RPMI7951 (cell line): Measurements from ENCODE around the gene CPXM2. TPM values are rescaled to one million over a fixed set of nuclear protein-coding genes. Genes with fewer than 3 reads are reported as not detected.
"Not testable (repeated sequence)": the region's sequence is repeated elsewhere in the genome, so short reads cannot be mapped to it uniquely, and the experiment has no call there.

Experiments
- DNase-seq: peaks from one replicate; pipeline ENCODE4 v3.0.0-alpha.2; 2012; ENCODE audit warnings: low read depth
- total RNA-seq: library from RNA; depleted of rRNA; stranded (reverse); fragments of >200 nt; shearing (Covaris generic); gene quantifications from 2 replicates; pipeline ENCODE4 v1.2.3, GENCODE V29; 2014

Gene CPXM2
- total RNA-seq, 1 experiment from 2014 or later, result 0.60 TPM

DNA sequence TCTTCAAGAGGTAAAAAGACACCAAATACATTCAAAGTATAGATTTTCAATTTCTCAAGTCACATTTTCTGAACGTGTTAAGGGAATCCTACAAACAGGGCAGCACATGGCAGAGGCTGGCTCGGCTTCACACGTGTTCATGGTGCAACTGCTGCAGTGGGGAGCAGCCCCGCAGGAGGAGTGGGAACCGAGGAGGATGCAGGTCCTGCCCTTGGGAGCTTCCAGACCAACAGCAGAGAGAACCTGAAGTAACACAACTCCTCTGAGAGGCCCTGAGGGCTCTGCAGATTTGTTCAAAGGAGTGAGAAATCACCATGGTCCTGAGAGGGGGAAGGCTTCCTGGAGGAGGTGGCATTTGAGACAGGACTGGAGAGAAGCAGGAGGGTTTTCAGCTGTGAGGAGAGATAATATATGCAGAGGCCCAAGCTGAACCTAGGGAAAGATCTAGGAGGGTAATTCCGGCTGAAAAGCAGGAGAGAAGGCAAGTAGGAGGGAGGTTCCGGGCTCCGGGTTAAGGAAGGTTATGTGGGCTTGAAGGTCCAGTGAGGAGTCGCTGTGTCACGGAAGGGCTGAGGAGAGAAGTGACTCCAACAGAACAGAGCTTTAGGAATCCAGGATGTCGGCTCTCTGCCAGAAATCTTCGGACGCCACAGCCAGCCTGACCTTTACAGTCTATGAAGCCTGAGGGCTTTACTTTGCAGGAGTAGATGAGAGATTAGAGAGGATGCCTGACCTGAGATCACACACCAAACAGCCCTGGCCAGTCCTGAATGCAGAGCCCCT lies 148.0 kb downstream of the CPXM2 start:
- peak; percentile 82 for DNase-seq

DNA sequence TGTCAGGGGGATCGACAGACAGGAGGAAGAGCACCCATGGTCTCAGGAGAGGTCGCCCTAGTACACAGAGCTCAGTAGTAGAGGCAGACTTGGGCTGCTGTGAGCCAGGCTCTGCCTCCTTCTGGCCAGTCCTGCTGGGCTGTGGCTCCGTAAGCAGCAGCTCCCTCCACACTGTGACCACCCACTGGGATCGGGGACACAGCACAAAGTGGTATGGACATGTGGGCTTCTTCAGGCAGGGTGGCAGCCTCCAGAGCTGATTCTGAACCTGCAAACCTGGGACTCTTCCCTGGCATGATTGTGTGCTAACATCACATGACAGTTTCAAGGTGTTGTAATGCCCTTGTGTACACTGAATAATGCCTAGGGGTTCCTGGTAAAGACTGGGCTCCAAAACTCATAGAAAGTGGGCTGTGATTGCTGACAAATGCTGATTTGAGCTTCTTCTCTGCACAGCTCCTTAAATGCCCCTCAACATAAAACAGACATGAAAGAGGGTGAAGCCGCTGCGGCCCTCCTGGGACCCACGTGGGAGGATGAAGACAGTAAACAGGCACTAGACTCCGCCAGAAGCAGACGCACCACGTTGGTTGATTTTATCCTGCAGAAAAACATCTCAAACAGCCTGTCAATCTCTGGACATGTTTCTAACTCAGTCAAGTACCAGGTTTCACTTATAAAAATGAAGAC lies 148.7 kb downstream of the CPXM2 start:
- DNase-seq, result no peak

DNA sequence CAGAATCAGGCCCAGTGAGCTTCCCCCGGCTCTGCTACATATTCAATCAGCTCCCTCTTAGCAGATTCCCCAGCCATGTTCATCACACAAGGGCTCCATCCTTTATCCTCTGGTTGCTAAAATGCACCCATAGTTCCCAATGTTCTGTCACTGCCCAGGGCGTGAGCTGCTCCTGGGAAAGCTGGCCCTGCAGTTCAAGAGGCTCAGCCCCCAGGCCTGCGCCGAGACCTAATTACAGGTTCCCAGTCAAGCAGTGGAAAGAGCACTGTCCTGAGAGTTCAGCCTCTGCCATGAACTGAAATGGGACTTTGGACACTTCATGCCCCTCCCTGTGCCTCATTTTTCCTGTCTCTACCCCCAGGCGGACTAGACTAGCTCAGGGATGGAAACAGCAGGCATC lies 149.9 kb downstream of the CPXM2 start:
- no peak for DNase-seq

DNA sequence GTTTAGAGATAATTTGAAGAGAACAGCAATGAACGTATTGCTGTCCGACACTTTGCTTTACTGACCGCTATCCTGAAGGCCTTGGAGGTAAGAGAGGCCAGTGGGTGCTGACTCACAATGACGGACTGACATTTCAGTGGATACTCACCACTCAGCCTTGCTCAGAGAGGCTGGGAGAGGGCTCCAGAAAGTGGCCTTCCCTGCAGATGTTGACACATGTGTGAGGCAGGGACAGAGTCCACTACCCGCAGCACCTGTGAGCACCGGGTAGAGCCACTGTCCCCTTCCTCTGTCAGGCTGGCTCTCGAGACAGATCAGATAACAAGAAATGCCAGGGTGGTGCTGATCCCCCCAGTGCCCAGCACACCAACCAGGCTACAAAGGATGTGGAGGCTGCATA lies 150.5 kb downstream of the CPXM2 start:
- DNase-seq, result peak; percentile 22

DNA sequence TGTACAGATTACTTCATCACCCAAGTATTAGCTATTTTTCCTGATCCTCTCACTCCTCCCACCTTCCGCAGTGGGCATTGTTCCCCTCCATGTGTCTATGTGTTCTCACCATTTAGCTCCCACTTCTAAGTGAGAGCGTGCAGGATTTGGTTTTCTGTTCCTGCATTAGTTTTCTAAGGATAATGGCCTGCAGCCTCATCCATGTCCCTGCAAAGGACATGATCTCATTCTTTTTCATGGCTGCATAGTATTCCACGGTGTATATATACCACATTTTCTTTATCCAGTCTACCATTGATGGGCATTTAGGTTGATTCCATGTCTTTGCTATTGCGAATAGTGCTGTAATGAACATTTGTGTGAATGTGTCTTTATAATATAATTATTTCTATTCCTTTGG lies 154.7 kb downstream of the CPXM2 start:
- DNase-seq, result not testable (repeated sequence)

DNA sequence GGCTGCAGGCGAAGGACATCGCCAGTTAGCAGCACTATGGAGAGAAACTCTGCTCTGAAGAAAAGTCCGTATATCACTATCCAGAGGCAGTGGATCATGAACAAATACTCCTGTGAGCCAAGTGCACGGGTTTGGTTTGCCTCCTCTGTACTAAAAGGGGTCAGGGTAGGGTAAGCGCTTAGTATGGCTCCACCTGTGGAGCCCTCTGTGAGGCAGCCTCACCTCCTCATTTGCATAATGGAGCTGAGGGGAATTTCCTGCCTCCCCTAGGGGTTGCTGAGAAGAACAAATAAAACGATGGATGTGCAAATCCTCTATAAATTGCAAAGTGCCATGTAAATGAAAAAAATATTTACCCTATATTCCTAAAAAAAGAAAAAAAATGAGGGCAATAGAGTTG lies 162.1 kb downstream of the CPXM2 start:
- DNase-seq, result no peak

DNA sequence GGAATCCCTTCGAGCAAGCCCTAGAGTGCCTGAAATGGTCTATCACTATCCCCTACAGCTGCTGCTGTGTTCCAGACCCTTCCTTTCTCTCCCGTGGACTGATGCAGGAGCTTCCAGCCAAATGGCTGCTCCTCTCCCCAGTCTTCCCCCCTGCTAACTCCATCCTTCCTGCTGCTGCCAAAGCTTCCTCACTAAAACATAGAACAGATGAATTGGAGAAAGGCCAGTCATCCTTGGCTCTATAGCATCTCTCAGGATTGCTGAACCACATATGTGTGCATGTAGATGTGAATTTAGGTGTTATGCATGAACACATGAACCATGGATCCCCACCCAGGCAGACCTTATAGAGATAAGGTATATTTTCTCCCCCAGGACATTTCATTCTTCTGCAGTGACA lies 164.8 kb downstream of the CPXM2 start:
- DNase-seq, result no peak

DNA sequence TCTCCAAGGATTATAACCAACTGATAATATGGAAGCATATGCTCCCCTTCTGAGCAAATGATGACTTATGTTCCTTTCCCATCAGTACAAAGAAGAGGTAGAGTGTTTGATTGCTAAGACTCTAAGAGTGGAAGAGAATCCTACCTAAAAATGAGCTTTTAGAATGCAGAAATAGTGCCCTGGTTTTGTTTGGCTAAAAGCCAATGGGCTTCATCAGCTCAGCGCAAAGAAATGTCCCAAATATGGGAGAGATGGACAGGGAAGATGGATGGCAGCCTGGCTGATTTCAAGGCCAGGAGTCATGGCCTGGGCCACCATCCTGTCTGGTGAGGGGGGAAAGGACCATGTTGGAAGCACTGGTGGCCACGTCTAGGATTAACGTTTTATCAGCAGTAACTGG lies 165.2 kb downstream of the CPXM2 start:
- DNase-seq, result no peak

DNA sequence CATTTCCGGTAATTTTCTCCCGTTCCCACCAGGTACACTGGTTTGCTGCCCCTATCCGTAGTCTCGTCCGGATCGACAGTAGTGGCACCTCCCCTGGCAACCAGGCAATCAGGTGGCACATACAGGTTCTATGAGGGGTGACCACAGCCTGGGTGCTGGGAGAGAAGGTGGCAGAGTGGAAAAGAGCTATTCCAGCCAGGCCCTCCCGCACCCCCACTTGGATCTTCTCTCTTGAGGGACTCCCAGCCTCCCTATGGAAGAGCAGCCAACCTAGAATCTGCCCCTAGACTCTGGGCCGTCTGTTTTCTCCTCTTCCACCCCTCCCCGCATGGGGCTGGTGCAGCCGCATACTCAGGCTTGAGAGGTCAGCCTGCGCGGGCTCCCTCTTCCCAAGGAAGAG lies 166.9 kb downstream of the CPXM2 start:
- DNase-seq, result no peak

DNA sequence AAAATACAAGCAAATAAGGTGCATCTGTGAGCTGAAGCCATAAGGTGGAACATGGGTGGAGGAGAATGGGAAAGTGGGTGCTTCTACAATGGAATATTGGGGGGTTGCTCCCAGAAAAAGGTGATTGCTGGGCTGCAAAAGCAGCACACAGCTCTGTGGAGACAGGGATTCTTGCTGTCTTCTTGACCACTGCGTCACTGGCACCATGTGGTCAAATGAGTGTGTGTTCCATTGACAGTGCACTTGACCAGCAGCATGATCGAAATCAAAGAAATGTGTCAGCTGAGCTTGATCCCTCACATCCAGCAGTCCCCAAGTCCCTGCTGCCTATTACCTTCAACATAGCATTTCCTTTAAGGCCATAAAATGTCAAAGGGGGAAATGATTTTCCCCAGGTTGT lies 169.3 kb downstream of the CPXM2 start:
- DNase-seq, result no peak

DNA sequence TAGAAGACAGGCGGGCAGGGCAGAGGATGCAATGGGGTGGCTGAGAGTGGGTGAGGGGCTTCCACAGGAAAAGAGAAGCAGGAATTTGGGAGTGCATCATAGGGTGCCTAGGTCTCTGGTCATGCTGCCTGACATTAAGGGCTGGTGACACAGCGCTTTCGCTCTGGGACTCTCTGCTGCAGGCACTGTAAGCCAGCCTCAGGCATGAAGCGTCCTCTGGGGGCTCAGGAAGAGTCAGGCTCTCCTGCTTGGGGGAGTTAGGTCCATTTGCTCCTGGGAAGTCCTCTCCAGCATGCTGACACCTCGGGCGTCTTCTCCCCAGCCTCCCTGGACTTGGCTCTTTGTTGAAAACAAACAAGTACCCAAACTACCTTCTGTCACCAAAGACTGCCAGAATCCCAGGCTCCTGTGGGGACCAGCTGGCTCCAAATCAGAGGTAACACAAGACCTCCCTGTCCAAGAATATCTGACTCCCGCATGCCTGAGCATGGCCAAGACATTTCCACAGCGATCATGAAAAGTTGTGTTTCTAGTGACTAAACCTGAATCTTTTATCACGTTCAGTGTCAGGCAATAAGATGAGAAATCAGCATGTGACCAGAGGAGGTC lies 170.1 kb downstream of the CPXM2 start:
- no peak for DNase-seq

DNA sequence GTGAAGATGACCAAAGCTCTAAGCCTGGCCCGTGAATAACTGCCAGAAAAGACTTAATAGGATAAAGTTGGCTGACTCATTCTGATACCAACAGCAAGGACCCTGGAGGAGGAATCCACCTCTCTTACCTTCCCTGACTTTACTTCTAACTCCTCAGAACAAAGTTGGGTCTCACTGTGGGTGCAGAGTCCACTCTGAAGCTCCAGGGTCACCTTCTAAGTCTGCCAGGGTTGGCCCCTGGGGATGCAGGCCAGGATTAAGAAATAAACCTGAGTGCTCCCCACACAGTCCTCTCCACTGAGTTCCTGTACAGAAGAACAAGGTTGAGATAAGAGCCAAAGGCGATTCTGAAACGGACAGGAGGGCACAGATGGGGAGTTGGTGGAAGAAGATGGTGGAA lies 171.1 kb downstream of the CPXM2 start:
- no peak for DNase-seq

DNA sequence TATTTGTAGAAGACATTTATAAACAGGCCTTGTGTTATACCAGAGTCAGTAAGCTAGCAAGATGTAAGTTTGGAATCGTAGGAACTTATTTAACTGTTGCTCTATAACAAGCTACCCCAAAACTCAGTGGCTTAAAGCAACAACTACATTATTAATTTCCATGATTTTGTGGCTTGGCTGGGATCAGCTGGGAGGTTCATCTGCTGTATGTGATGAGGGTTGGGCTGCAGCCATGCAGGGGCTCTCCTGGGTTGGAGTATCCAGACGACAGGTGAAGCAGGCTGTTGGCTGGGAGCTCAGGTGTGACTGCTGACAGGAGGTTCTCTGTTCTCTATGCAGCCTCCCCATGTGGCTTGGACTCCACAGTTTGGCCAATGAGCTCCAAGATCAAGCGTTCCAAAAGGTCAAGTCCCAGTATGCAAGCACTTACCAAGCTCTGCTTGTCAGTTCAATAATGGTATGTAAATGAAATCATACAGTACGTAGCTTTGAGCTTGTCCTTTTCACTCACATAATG lies 173.0 kb downstream of the CPXM2 start:
- DNase-seq, result no peak

DNA sequence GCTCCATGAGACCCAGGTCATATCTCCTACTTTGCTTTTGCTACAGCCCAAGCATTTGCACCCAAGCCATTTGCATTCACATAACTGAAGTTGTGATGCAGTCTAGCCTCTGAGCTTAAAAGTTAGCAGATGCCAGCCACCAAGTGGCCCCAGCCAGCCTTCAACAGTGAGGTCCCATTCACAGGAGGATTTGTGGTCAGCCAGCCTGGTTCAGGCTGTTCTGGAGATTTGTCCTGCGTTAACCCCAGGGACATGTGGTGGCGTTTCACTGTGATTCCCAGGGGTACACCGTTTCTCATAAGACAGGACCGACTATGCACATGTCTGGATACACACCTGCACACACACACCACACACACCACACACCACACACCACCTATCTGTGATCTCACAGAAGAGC lies 174.3 kb downstream of the CPXM2 start:
- DNase-seq, result no peak

DNA sequence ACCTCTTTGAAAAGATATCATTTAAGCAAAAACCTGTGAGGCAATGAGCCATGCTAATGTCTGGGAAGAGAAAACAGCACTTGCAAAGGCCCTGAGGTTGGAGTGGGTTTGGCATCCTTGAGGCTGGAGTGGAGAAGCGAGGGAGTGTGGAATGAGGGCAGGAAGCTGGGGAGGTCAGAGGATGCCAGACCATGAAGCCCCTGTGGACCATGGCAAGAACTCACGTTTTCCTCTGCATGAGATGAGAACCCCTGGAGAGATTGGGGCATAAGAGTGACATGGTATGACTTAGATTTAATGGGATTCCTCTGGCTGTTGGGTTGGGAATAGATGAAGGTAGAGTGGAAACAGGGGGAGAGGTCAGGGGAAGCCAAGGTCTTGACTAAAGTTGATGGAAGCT lies 176.1 kb downstream of the CPXM2 start:
- no peak for DNase-seq

DNA sequence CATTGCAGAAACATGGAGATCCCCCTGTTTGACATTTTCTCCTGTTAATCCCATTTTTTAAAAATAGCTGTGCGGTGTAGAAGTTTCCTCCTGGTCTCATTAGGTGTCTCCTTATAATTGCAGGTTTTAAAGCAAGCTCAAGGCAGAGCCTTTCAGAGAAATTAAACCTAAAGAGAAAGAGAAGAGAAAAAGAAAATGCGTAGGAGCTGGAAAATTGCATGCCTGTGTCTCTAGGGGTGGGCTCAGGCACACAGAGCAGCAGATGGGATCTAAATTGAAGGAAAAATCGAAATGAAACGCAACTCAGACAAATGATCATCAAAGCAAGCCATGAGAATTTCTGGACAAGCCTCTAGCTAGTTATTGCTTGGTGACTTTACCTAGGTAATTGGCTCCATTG lies 185.4 kb downstream of the CPXM2 start:
- DNase-seq, result no peak

DNA sequence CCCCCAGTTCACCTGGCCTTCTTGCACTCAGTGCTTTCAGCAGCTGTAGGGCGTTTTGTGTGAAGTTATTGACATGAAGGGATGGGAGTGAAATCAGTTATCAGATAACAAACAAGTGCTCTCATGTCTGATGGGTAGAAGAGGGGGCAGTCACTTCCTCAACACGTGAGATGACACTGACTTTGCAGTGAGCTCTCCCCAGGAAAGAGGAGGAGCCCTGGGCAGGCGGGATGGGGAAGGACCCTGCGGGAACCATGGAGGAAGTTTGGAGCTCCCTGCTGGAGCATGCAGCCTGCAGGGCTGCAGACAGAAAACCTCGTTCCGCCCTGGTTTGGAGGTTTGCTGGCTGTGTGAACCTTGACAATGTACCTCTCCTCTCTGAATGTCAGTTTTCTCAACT lies 186.8 kb downstream of the CPXM2 start:
- no peak for DNase-seq

DNA sequence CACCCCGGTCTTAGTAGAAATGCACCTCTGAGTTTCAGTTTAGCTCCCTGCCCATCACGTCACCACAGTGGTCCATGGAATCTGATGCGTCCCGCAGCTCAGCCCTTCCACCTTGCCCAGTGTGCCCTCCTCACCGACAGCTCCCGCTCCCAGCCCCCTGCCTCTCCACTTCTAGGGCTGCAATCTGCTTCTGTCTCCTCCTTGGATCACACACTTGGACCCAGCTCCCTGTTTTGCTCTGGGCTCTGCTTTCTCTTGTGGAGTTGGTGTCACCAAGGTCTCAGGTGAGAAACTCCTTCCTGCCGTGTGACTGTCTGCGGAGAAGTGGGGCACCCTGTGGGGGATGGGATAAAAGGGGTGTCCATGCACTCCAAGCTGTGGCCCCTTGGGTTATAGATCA lies 187.5 kb downstream of the CPXM2 start:
- DNase-seq, result no peak

DNA sequence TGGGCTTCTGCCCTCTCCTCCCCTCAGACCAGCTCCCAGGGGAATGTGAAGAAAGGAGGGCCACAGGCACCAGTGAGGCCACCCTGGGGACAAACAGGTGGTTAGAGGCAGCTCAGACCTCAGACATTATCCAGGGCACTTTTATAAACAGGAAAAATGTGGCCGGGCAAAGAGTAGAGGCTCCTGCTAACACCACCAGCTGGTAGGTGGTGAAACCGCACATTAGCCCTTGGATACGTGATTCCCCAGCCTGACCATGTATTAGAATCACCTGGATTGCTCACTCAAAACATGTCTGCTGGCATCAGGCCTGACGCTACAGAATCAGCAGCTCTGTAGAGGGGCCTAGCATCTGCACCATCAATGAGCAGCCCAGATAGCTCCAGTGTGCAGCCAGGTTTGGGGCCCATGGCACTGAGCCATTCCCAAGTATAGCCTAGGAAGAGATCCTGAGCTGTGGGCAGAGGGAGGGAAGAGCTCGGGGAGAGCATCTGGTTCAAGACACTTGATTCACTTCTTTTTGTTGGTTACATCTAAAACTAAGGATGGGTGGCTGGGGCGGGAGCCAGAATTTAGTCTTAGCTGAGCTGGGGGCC lies 188.3 kb downstream of the CPXM2 start:
- DNase-seq, result no peak
